Stimulated activated CD4-positive, alpha-beta T cell treated with anti-CD3 and anti-CD28 coated beads, Interleukin-12 subunit alpha, Interleukin-12 subunit beta, amount 100 ng/mL, for 48 hours (primary cell): ENCODE measurements around the gene TMEM87B.

Experiments used
- DNase-seq, 3 donors: peaks; one replicate each; pipeline ENCODE4 v3.0.0-alpha.2; 2020; ENCODE audit warnings: low read depth in 2 of 3, low spot score in 1 of 3

Gene TMEM87B

GRCh38 chr2:112054847-112055729, at the start of gene TMEM87B:
TMEM87B (plus strand) TSS chr2:112055269; CDS start chr2:112055592, 323 bp downstream.
- peak; percentile 94 to 99 (median 97) for DNase-seq

- no peak for DNase-seq
Observed at GRCh38 chr2:112005406-112006075, 49.5 kb upstream of the TMEM87B start.

- no peak for DNase-seq
Observed at GRCh38 chr2:112006076-112006410, 49.0 kb upstream of the TMEM87B start.

- DNase-seq = no peak
Observed at GRCh38 chr2:112007493-112007892, 47.6 kb upstream of the TMEM87B start.

GRCh38 chr2:112008910-112009485, 46.1 kb upstream of the TMEM87B start:
- no peak for DNase-seq

GRCh38 chr2:112010751-112011150, 44.3 kb upstream of the TMEM87B start:
- DNase-seq = no peak

GRCh38 chr2:112012556-112012955, 42.5 kb upstream of the TMEM87B start:
- no peak for DNase-seq

GRCh38 chr2:112018846-112019245, 36.2 kb upstream of the TMEM87B start:
- no peak for DNase-seq

- no peak for DNase-seq
Observed at GRCh38 chr2:112019569-112019982, 35.5 kb upstream of the TMEM87B start.

GRCh38 chr2:112020561-112020960, 34.5 kb upstream of the TMEM87B start:
- DNase-seq = no peak

GRCh38 chr2:112021290-112021689, 33.8 kb upstream of the TMEM87B start:
- no peak for DNase-seq

- DNase-seq = no peak
Observed at GRCh38 chr2:112021781-112022231, 33.3 kb upstream of the TMEM87B start.

GRCh38 chr2:112023707-112024106, 31.4 kb upstream of the TMEM87B start:
- no peak for DNase-seq

GRCh38 chr2:112024231-112024630, 30.8 kb upstream of the TMEM87B start:
- DNase-seq = no peak

GRCh38 chr2:112024896-112025491, 30.1 kb upstream of the TMEM87B start:
- DNase-seq = no peak

GRCh38 chr2:112026509-112026908, 28.6 kb upstream of the TMEM87B start:
- no peak for DNase-seq

GRCh38 chr2:112027767-112028166, 27.3 kb upstream of the TMEM87B start:
- no peak for DNase-seq

GRCh38 chr2:112029164-112029563, 25.9 kb upstream of the TMEM87B start:
- no peak for DNase-seq

GRCh38 chr2:112031473-112032223, 23.4 kb upstream of the TMEM87B start:
- no peak for DNase-seq

GRCh38 chr2:112032224-112032586, 22.9 kb upstream of the TMEM87B start:
- DNase-seq = no peak
